Activated CD8-positive, alpha-beta memory T cell treated with anti-CD3 and anti-CD28 coated beads for 4 hours (primary cell): ENCODE measurements around the gene TEAD4.

Experiments used
- DNase-seq, 2 donors: peaks; one replicate each; pipeline ENCODE4 v3.0.0-alpha.2; 2020; ENCODE audit warnings: low read depth in 2 of 2

TEAD4 gene

DNA sequence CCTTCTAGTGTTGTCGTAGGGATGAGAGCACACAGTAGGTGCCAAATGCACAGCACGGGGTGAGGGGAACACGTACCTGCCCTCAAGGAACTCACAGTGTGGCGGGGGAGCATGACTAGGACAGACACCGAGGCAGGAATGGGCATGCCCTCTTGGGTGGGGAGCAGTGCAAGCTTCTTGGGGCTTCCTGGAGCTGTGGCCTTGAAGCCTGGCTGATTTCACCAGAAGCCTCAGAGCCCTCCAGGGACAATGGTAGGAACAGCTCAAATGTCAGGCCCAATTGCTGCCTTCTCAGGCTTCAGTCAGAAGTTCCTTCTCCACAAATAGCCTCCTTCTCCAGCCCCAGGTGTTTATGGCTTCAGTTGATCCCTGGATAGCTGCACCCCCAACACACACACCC is 43.4 kb downstream of the TEAD4 start:
- no peak for DNase-seq

GRCh38 chr12:3003357-3003992 is 44.3 kb downstream of the TEAD4 start:
- DNase-seq = no peak

DNA sequence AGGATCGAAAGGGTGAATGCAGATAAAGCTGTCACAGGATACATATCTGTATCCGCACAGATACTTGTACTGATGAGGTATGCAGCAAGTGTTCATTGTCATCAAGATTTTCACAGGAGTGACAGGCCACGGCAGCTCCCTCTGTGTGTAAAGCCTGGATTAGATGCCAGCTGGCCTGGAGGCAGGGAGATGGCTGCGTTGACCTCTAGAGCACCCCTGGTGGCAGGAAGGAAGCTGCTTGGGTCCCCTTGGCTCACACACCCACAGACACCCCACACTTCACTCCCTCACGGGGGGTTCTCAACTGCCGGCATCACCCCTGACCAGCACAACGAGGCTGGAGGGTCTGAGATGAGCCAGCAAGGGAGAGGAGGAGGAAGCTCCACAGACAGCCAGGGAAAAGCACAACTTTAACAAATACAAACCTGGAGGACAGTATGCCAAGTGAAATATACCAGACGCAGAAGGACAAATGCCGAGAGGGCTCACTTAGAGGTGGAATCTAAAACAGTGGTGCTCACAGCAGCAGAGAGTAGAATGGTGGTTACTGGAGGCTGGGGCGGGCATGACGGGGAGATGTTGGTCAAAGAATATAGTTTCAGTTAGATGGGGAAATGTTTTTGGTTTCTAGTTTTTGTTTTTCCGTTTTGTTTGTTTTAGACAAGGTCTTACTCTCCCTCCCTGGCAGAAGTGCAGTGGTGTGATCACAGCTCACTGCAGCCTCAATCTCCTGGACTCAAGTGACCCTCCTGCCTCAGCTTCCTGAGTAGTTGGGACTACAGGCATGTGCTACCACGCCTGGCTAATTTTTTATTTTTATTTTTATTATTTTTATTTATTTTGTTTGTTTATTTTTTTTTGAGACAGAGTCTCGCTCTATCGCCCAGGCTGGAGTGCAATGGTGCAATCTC is 45.7 kb downstream of the TEAD4 start:
- DNase-seq = no peak

- no peak for DNase-seq
Observed at GRCh38 chr12:3005736-3006135, 46.5 kb downstream of the TEAD4 start.

DNA sequence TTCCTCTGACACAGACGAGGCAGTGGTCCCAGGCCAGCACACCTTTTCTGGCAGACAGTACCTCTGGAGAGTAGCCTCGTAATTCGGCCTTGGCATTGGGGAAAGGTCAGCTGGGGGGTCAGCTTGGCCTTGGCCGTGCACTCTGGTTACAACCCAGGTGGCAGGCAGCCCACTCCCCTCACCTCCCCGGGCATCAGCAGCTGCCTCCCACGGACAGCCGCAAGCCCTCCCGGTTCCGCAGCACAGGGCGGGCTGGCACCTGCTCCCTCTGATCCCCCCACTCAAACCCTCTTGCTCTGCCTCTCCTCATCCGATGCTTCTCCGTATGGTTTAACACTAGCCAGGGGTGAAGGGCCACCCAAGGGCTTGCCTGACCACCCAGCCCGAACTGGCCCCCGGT is 50.6 kb downstream of the TEAD4 start:
- DNase-seq = no peak

- DNase-seq = no peak
Observed at GRCh38 chr12:3010214-3010930, 51.2 kb downstream of the TEAD4 start.

DNA sequence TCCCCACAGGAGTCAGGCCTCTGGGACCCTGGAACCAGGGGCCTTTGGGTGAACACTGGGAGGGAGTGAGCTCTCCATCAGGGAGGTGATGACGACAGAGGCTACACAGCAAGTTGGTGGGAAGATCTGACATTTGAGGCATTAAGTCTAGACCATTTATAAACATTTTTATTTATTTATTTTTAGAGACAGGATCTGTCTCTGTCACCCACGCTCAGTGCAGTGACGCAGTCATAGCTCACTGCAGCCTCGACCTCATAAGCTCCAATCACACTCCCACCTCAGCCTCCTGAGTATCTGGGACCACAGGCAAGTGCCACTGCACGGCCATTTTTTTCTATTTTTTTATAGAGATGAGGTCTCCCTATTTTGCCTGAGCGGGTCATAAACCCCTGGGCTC is 53.6 kb downstream of the TEAD4 start:
- DNase-seq = no peak

- no peak for DNase-seq
Observed at GRCh38 chr12:3014641-3015040, 55.4 kb downstream of the TEAD4 start.

GRCh38 chr12:3015356-3015755 is 56.2 kb downstream of the TEAD4 start:
- DNase-seq = no peak

DNA sequence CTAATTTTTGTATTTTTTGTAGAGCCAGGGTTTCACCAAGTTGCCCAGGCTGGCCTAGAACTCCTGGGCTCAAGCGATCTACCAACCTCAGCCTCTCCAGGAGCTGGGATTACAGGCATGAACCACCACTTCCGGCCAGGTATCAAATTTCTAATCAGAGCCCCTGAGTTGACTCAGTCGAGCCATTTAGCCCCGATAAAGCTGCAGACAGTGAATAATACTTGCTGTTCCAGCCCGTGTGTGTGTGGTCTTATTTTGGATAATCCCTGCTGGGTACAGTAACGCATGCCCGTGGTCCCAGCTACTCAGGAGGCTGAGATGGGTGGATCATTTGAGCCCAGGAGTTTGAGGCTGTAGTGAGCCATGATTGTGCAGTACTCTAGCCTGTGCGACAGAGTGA is 57.0 kb downstream of the TEAD4 start:
- DNase-seq = no peak

GRCh38 chr12:3017281-3017680 is 58.1 kb downstream of the TEAD4 start:
- no peak for DNase-seq

GRCh38 chr12:3018284-3019004 is 59.2 kb downstream of the TEAD4 start:
- no peak for DNase-seq

DNA sequence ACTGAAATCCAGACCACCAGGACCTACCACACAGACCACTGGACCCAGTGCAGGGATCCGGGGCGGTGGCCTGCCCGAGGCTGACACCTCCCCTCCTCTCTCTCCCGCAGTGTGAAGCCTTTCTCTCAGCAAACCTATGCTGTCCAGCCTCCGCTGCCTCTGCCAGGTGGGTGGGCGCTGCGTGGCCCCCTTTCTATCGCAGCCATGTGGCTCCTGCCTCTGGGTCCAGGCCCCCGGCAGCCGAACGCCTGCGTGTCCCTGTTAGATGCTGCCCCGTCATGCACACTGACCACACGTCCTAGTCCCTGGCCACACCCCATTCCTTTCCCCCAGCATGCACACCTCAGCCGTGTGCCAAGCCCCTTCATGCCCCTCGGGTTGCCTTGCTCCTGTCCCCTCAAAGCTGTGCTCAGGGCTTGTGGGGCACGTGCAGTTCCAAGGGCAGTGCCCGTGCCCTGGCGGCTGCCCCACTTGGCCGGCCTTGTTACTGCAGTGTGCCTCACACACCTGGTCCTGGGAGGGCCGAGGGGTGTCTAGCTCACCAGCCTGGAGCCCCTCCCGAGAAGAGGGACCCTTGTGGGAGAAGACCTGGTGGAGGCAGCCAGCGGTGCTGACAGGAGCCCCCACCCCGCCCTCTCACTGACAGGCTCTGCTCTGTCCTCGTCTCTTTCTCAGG is 59.9 kb downstream of the TEAD4 start:
- no peak for DNase-seq

DNA sequence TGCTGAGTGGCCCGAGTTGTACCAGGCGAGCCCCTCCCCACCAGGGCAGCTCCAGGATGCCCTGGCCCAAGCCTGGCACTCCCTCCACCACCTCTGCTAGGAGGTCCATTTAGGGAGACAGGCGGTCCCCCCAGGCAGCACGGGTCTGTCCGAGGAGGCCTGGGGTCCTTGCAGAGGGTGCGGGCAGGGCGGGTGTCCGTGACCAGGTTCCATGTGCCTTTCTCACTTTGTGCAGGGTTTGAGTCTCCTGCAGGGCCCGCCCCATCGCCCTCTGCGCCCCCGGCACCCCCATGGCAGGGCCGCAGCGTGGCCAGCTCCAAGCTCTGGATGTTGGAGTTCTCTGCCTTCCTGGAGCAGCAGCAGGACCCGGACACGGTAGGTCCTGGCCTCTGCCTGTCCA is 61.2 kb downstream of the TEAD4 start:
- no peak for DNase-seq

DNA sequence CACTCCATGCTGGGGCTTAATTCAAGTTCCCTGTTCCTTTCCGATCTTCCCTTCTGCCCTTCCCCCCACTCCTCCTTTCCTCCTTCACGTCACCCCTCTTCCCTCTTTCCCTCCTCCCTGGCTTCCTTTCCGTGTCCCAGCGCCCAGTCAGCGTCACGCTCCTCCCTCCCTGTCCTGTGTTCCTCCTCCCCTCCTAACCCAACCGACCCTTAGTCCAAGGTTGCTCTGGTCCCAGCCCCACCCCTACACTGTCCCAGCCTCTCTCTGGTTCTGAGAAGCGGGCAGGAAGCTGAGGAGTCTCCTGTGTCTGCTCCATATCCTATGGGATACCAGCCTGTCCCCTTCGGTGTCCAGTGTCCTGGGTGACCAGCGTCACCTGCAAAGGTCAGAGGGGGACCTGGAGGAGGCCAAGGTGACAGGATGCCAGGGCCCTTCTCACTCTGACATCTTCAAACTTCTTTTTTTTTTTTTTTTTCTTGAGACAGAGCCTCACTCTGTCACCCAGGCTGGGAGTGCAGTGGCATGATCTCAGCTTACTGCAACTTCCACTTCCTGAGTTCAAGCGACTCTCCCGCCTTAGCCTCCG is 61.7 kb downstream of the TEAD4 start:
- no peak for DNase-seq

- no peak for DNase-seq
Observed at GRCh38 chr12:3022411-3022810, 63.2 kb downstream of the TEAD4 start.

DNA sequence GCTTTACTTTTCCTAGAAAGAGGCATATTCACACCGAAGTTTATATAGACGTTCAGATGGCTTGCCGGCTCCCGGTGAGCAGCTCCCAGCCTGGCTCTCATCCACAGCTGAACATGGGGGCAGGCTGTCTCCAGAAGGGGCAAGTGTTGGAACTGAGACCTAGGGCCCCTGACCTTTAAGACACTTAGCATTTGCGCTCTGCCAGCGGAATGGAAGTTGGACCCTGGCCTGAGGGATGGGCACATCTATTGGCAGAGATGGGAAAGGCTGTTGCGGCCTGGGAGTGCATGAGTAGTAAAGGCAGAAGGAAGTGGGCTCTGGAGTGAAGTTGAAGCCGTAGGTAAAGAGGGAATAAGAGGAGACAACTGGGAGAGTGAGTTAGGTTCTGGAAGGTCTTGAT is 63.8 kb downstream of the TEAD4 start:
- no peak for DNase-seq

DNA sequence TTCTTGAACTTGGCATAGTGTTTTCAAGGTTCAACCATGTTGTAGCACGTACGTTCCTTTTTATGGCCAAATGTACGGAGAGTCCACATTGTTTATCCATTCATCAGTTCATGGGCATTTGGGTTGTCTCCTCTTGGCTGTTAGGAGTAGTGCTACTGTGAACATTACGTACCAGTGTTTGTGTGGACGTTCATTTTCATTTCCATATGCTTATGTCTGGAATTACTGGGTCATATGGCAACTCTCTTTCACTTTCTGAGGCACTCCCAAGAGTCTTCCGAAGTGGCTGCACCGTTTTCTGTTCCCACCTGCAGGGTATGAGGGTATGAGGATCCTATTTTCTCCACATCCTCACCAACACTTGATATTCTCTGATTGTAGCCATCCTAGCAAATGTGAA is 68.9 kb downstream of the TEAD4 start:
- DNase-seq = no peak

GRCh38 chr12:3030821-3031429 is 71.7 kb downstream of the TEAD4 start:
- DNase-seq = no peak

DNA sequence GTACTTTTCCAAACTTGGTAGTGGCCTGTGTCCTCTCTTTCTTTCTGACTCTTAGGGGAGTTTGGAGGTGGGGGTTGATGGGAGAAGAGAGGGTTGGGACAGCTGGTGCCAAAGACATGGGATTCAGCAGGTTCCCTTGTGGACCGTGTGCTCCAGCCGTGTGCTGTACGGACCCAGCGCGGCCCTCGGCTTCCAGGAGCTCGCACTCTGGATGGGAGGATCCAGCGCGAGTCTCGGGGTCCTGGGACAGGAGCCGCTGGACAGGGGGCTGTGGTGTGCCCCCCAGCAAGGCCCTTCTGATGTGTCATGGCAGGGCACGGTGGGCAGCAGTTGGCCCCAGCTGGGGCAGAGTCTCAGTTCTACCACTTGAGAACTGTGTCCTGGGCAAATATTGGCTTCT is 73.0 kb downstream of the TEAD4 start:
- no peak for DNase-seq
